Heart left ventricle (tissue), 13 donors: ENCODE data around the gene CASKIN1.

Experiments
- POLR2A ChIP-seq, 2 donors: fragments of 450-650 bp; IDR thresholded peaks; one replicate each; pipeline ENCODE4 v1.6.1; 2017; ENCODE audit warnings: antibody characterized with exemption in 2 of 2, mild to moderate bottlenecking in 2 of 2, moderate library complexity in 2 of 2
- TF ChIP-seq, protein P1 (sequence below), 12 donors: fragments of 200-600 bp; sonication (generic) in 4 of 12; IDR thresholded peaks; one replicate each; pipeline versions ENCODE4 v1.5.0 to v1.8.0; 2018 to 2022; ENCODE audit warnings: antibody characterized with exemption in 12 of 12, mild to moderate bottlenecking in 5 of 12
- donor health status: ischemic (EF 13 %, LVEDD 7.1; RV severe dilation, severe dysfunction).
- donor health status: DM: no; HTN: yes; CAD: no.
- donor health status: DM: no; HTN: no; CAD: no.
- donor health status: ischemic (EF 25% LVEDD 6.9; RV normal size, moderate dysfunction).
- donor health status: ischemic (EF 25% LVEDD 5.7; RV mildly dilated, moderate dysfunction).
- donor health status: ischemic (EF 35%, LVEDD 5.7; RV mildly dilated, moderate dysfunction).
- donor health status: nonischemic (EF 11% LVEDD 7.7; RV severe dilation, severe dysfunction).
- donor health status: DM: yes; HTN: yes; CAD: no.
- donor health status: PGD.
- donor health status: ischemic (EF 29% LVEDD 5.4; RV normal size, mild dysfunction).
- donor health status: nonischemic (EF 23%, LVEDD 6.1; RV moderate dilation, normal function).

DNA sequence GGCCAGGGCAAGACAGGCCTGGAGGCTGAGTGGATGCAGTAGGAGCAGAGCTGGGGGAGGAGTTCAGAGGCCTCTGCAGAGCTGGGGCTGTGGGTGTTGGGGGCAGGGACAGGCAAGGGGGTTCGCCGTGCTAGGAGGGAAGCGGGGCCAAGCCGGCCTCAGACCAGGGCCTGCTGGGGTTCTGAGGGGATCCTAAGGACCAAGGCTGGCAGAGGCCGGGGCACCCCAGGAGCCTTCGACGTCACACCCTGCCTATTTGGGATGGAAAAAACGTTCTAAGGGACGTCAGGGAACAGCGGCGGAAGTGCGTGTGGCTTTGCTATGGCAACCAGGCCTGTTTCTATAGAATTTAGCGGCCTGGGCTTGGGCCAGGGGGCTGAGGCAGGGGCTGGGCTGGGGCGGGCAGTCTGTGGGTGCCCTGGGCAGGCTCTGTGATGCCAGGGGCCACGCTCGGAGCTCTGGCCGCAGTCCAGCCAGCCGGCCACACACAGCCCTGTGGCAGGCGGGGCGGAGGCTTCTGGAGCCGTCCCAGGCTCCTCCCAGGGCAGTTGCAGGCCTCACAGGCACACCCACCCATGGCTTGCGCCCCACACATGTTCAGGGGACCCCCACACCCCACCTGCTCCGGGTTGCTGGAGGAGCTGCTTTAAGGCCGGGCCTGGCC, 37.1 kb downstream of the CASKIN1 start:
- TF ChIP-seq, protein P1, sequence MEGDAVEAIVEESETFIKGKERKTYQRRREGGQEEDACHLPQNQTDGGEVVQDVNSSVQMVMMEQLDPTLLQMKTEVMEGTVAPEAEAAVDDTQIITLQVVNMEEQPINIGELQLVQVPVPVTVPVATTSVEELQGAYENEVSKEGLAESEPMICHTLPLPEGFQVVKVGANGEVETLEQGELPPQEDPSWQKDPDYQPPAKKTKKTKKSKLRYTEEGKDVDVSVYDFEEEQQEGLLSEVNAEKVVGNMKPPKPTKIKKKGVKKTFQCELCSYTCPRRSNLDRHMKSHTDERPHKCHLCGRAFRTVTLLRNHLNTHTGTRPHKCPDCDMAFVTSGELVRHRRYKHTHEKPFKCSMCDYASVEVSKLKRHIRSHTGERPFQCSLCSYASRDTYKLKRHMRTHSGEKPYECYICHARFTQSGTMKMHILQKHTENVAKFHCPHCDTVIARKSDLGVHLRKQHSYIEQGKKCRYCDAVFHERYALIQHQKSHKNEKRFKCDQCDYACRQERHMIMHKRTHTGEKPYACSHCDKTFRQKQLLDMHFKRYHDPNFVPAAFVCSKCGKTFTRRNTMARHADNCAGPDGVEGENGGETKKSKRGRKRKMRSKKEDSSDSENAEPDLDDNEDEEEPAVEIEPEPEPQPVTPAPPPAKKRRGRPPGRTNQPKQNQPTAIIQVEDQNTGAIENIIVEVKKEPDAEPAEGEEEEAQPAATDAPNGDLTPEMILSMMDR (IDR thresholded peaks at IDR 0.05), result no peak
- no peak for TF ChIP-seq POLR2A (IDR thresholded peaks at IDR 0.05)
